ENCODE data around the gene SUCO. TPM values are rescaled to one million over a fixed set of nuclear protein-coding genes. Genes with fewer than 3 reads are reported as not detected.

SUCO gene
- total and polyA plus RNA-seq, 2 of the 8 experiments (the other 6 are each of a cell fraction or from before 2014, with no cell fraction given) = 8.3 to 35.8 TPM

DNA sequence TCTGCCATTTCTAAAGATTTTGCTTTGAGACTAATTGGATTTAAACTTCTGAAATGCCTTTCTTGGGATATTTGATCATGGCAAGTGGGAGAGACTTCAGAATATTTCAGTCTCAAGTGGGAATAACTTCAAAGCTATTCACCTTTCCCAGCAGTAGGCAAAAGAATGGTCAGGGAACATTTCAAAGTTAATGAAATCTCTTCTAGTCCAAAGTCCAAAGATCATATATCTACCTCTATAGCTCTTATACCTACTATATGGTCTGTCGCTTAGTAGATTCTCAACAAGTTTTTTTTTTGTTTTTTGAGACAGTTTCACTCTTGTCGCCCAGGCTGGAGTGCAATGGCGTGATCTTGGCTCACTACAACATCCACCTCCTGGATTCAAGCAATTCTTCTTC lies 44.6 kb upstream of the SUCO start:
- H3K18ac ChIP-seq (ENCODE audit: extremely low read depth, low read length) = no peak overlapping the region
- no peaks in the 10 kb centered on the region for H3K36me3 ChIP-seq (ENCODE audit: control insufficient read depth in 2 of 4, insufficient read depth in 4 of 4, low read length in 3 of 4)
- H3K9me3 ChIP-seq (ENCODE audit: insufficient read depth in 2 of 2, low read depth in 1 of 2, low read length in 1 of 2) = no peaks in the 10 kb centered on the region
- H3K27me3 ChIP-seq (replicated peaks in 1 of 4; ENCODE audit: control insufficient read depth in 3 of 4, extremely low read depth in 1 of 4, insufficient read depth in 3 of 4, low read length in 3 of 4) = no peaks in the 10 kb centered on the region
- H4K20me1 ChIP-seq (replicated peaks in 1 of 2; ENCODE audit: control insufficient read depth in 1 of 2, insufficient read depth in 2 of 2, low read length in 2 of 2) = no peaks in the 10 kb centered on the region
- H2BK120ac ChIP-seq (replicated peaks; ENCODE audit: low read depth, low read length) = no peak overlapping the region
- H3K23ac ChIP-seq (ENCODE audit: insufficient read length) = no peak overlapping the region
- no peak overlapping the region for H2AFZ ChIP-seq (ENCODE audit: low read length)
- H3K9ac ChIP-seq (replicated peaks in 1 of 4; ENCODE audit: extremely low read depth in 1 of 4, low read depth in 3 of 4, low read length in 3 of 4) = no peak overlapping the region
- no peak for DNase-seq (ENCODE audit: low read depth in 1 of 2, low spot score in 2 of 2)
- H4K5ac ChIP-seq (ENCODE audit: insufficient read length, low read depth, low read length) = no peak overlapping the region
- no peaks in the 10 kb centered on the region for H3K79me1 ChIP-seq (ENCODE audit: low read depth, low read length)
- H3K4me2 ChIP-seq (ENCODE audit: insufficient read depth in 1 of 2, low read depth in 2 of 2, low read length in 2 of 2) = no peak overlapping the region
- H3K14ac ChIP-seq (ENCODE audit: insufficient read length) = no peak overlapping the region
- H3K79me2 ChIP-seq (ENCODE audit: control insufficient read depth in 1 of 2, insufficient read depth in 2 of 2, low read length in 2 of 2) = no peaks in the 10 kb centered on the region
- no peaks in the 10 kb centered on the region for H3K23me2 ChIP-seq (ENCODE audit: low read depth, low read length)
- H4K8ac ChIP-seq (ENCODE audit: extremely low read depth, insufficient read depth, low read length) = no peak overlapping the region
- no peak overlapping the region for H3K4me3 ChIP-seq (ENCODE audit: extremely low read depth in 1 of 4, insufficient read depth in 2 of 4, low read depth in 3 of 4, low read length in 4 of 4)
- H3K4ac ChIP-seq (replicated peaks; ENCODE audit: insufficient read length, low read depth, low read length) = no peak overlapping the region
- TF ChIP-seq GABPA (IDR thresholded peaks at IDR 0.05; ENCODE audit: borderline replicate concordance, insufficient read depth, low read length) (no peak), RXRA (IDR thresholded peaks at IDR 0.05; ENCODE audit: insufficient read depth, low read depth, low read length) (no peak), CTBP2 (IDR thresholded peaks at IDR 0.05; ENCODE audit: borderline replicate concordance, insufficient read depth, insufficient read length, low read length) (no peak), JUND (IDR thresholded peaks at IDR 0.05; ENCODE audit: low read length) (no peak), RBBP5 (IDR thresholded peaks at IDR 0.05; ENCODE audit: borderline replicate concordance, low read depth, low read length) (no peak), POLR2A (IDR thresholded peaks at IDR 0.05; ENCODE audit: control extremely low read depth in 1 of 2, low read depth in 2 of 2, low read length in 2 of 2) (no peak), SAP30 (IDR thresholded peaks at IDR 0.05; ENCODE audit: insufficient read depth, insufficient replicate concordance, low read length) (no peak), SIRT6 (IDR thresholded peaks at IDR 0.05; ENCODE audit: low read length) (no peak)
- TF ChIP-seq, protein P1, sequence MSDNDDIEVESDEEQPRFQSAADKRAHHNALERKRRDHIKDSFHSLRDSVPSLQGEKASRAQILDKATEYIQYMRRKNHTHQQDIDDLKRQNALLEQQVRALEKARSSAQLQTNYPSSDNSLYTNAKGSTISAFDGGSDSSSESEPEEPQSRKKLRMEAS (IDR thresholded peaks at IDR 0.05) = no peak
- ChIA-PET CTCF (ENCODE audit: partially characterized antibody) (interaction anchor here (1.0 to 1.1 kb wide), 3 partner anchors 38 to 60 kb away, joined by 3 to 4 read pairs (median 3); no protein-coding TSS in a partner anchor), POLR2A (ENCODE audit: partially characterized antibody) (no interaction called here)
- H2BK20ac ChIP-seq (ENCODE audit: low read length) = no peak overlapping the region
- no peaks in the 10 kb centered on the region for H3K4me1 ChIP-seq (replicated peaks in 1 of 4; ENCODE audit: control insufficient read depth in 3 of 4, insufficient read depth in 4 of 4, low read length in 3 of 4)
- H3K56ac ChIP-seq (replicated peaks; ENCODE audit: insufficient read length, low read depth, low read length) = no peak overlapping the region
- no peak overlapping the region for H2BK5ac ChIP-seq (ENCODE audit: low read depth, low read length)
- H2AK5ac ChIP-seq (ENCODE audit: low read depth, low read length) = no peak overlapping the region
- H2BK12ac ChIP-seq (ENCODE audit: low read depth, low read length) = no peak overlapping the region
- H3K27ac ChIP-seq (ENCODE audit: low read depth, low read length) = no peak overlapping the region
- no peak overlapping the region for H2BK15ac ChIP-seq (ENCODE audit: low read length)
- FAIRE-seq = no peak
- no peak overlapping the region for H4K91ac ChIP-seq (replicated peaks; ENCODE audit: insufficient read length, low read length)
- 86% methylated on average over 3 of the region's 3 CpGs; no CpG with 5 or more reads in 1 of the 2 experiments for WGBS, 2 experiments (ENCODE audit: extremely low coverage in 1 of 2, insufficient coverage in 1 of 2, insufficient read length in 1 of 2, insufficient replicate concordance in 2 of 2, low coverage in 1 of 2, low lambda C conversion rate in 2 of 2, missing lambda C conversion rate in 1 of 2)
